NCI-H1092 (cell line): Measurements from ENCODE around the gene TSC22D1.

Source experiments
- DNase-seq: peaks from one replicate; lab custom pipeline; 2025; lab: John Stamatoyannopoulos, UW

Gene TSC22D1

DNA sequence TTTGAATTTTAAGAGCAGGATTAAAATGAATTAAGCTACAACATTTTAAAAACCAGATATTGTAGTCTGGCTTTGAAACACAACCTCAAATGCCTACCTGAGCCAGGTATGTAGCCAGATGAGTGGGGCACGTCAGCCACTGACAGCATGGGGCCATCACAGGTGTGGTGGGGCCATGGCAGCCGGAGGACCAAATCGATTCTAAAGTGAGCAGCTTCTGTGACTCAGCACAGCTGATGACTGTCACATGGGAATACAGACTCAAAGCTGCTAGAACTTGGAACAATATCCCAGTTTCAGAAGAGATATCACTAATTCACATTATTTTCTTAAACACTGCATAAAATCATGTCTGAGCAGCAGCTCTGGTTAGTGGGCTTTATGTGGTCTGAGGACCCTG lies 149.7 kb downstream of the TSC22D1 start:
- no peak for DNase-seq

DNA sequence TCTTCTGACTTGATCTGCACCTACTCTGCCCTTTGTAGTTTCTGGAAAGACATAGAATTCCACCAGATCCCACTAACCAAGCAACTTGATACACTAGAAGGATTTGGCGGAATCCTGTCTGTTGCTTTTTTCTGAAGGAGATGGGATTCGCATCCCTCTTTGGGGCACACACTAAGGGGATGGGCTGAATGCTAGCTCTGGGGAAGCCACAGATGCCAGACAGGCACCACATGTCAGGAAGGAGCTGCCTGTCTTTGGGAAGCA lies 150.4 kb downstream of the TSC22D1 start:
- no peak for DNase-seq

- DNase-seq: no peak
Observed at GRCh38 chr13:44425041-44425814, 150.9 kb downstream of the TSC22D1 start.

- no peak for DNase-seq
Observed at GRCh38 chr13:44423824-44424223, 152.3 kb downstream of the TSC22D1 start.

DNA sequence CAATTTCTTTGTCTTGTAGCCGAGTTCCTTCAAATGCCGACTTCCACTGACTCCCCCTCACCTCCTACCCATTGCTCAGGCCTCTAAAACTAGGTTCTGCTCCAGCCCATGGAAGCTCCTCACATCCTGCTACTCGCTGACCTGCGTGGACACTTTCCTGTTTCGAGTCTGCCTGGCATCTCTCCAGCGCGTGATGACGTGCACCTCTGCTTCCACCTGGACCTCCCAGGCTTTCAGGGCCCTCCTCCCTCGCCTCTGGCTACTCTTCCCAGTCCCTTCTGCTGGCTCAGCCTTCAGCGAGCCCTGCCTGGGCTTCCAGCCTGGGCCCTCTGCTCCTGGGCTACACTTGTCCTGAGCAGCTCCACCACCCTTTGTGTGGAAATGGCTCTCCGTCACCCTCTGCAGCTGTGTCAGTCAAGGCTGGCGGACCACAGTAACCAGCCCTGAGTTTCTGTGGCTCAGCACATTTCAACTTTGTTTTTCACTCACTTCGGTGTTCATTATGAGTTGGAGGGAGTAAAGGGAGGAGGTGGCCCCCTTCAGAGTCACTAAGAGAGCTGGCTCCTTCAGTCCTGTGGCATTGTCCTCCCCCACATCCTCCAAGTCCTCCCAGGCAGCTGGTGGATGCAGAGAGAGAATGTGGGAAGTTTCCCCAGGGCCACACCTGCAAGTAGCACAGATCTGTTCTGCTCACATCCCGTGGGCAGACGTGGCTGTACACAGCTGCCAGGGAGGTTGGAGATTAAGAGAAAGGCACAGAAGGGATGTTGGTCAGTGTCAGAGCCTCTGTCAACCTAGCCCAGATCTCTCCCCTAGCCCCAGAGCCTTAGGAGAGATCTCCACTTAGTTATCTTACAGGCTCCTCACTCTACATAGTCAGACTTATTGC lies 153.1 kb downstream of the TSC22D1 start:
- DNase-seq: no peak

- DNase-seq: no peak
Observed at GRCh38 chr13:44421853-44422525, 154.1 kb downstream of the TSC22D1 start.

- no peak for DNase-seq
Observed at GRCh38 chr13:44420376-44421220, 155.5 kb downstream of the TSC22D1 start.

DNA sequence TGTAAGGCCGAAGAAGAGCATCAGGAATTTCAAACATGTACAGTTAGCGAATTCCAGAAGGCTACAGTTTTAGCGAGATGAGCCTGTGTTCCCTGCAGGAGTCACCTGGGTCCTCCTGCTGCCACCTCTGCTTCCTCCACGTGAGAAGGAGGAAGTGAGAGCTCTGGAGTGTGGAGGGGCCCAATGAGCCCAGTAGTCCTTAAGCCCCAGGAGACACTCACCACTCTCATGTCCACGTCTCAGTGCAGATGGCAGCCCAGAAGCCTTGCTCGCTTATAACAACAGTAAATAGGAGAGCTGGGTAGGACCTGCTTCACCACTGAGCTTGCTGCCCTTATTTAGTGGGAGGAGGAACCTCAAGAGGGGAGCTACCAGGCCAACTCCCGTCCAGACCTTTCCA lies 158.3 kb downstream of the TSC22D1 start:
- DNase-seq: no peak

GRCh38 chr13:44417446-44417845 lies 158.7 kb downstream of the TSC22D1 start:
- no peak for DNase-seq

GRCh38 chr13:44416744-44417143 lies 159.4 kb downstream of the TSC22D1 start:
- no peak for DNase-seq

GRCh38 chr13:44416301-44416700 lies 159.8 kb downstream of the TSC22D1 start:
- no peak for DNase-seq

DNA sequence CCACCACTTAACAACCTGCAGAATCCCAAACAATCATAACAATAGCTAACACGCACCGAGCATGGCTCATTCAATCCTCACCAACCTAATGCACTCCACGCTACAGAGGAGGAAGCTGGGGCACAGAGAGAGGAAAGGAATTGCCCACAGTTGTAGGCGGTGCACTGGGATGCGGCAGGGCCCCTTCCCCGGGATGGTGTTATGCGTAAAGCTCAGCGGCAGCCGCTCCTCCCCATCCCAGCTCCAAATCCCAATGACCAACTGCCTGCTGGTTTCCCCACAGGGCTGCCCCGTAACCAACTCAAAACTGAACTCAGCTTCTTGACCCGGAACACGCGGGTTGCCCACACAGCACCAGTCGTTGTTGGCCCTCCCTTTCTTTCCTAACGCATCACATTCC lies 160.3 kb downstream of the TSC22D1 start:
- DNase-seq: no peak

DNA sequence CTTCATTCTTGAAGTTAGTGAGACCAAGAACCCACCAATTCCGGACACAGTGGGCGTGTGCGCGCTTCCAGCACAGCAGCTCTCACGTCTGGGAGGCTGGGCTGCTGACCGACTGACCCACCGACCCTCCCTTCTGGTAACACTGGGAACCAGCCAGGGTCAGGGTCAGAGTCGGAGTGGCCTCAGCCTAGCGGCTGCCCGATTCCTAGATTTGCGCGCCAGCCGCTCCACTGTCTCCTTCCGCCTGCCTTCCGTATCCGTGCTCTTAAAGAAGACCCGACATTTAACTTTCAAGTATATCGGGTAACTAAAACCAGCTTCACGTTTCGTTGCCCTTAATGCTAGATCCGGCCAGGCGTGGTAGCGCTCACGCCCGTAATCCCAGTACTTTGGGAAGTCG lies 161.4 kb downstream of the TSC22D1 start:
- no peak for DNase-seq

DNA sequence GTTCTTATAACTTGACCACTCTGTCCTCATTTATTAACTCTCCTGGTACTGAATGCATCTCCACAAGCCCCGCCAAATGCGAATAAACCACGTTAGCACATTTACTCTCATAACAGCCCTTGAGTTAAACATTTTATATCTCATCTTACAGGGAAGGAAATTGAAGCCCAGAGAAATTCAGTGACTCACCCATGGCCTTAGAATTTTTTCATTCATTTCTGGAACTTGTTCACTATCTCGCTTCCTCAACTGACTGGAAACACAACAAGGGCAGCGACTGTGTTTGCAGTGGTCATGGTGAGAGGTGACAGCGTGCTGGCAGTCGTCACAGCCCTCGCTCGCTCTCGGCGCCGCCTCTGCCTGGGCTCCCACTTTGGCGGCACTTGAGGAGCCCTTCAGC lies 163.0 kb downstream of the TSC22D1 start:
- no peak for DNase-seq

DNA sequence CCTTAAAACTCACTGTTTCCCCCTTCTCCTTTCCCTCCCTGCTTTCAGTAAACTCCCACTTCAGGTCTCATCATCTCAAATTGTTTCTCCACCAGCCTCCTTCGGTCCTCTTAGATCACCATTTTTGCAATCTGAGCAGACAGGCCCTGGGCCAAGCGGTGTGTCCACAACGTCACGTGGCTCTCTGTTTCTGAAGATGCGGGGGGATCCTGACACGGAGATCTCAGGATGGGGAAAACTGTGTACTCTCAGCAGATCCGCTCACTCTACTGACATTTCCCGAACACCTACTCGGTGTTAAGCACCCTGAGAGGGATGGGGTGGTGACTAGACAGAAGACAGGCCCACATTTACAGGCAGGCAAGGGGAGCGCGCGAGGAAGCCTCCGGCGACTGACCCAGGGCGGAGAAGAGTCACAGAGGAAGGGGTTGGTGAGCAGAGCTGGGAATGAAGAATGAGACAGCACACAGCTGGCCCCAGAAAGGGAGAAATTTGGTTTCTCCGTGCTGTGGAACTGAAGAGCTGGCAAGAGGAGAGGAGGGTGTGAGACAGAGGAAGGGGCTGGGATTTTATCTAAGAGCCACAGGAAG lies 163.7 kb downstream of the TSC22D1 start:
- no peak for DNase-seq

- DNase-seq: no peak
Observed at GRCh38 chr13:44411841-44412240, 164.3 kb downstream of the TSC22D1 start.

GRCh38 chr13:44410328-44410859 lies 165.7 kb downstream of the TSC22D1 start:
- no peak for DNase-seq

DNA sequence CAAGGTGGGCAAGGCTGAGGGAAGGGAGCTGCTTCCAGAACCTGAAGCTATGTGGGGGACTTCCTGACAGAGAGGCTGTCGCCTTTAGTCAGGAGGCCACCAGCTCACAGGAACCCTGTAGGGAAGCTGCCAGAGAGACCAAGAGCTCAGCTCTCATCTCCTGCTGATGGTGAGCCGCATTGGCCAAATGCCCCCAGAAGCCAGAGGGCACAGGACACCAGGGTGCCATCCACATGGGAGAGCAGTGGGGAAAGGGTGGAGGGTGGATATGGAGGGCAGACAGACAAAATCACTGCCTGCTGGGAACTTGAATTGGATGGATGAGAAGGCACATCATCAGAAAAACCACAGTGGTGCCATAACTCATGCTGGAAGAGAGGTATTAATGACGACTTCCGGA lies 166.5 kb downstream of the TSC22D1 start:
- no peak for DNase-seq

DNA sequence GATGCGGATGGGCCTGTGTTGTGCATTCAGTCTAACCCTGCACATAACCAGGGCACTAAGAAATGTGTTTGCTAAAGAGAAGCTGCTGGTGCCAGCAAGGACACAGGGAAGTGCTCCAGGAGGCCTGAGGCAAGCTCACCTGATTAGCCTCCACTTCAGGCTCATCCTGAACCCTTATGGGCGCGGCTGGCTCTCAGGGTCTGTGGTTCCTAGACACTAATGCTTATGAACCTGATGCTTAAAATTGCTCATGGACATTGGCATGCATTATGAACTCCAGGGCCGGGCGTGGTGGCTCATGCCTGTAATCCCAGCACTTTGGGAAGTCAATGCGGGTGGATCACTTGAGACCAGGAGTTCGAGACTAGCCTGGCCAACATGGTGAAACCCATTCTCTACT lies 168.2 kb downstream of the TSC22D1 start:
- DNase-seq: no peak

- no peak for DNase-seq
Observed at GRCh38 chr13:44407379-44407778, 168.8 kb downstream of the TSC22D1 start.

GRCh38 chr13:44406617-44407016 lies 169.5 kb downstream of the TSC22D1 start:
- no peak for DNase-seq
